Small intestine (tissue), 7 donors: ENCODE data around the gene UNC119B. TPM values are rescaled to one million over a fixed set of nuclear protein-coding genes. Genes with fewer than 3 reads are reported as not detected.
A peak's percentile ranks its signal among the peaks of the same experiment; 100 is the strongest.

Experiments
- DNase-seq, 2 donors: peaks; one replicate each; pipeline versions ENCODE4 v3.0.0 to v3.0.0-alpha.2; 2013
- FAIRE-seq: peaks from 2 replicates; lab custom pipeline; 2012; peaks lifted over from hg19 to GRCh38; lab: Jason Lieb, UNC
- H3K27ac ChIP-seq, 3 donors: one replicate each; pipeline ENCODE4 v1.5.1; 2013; ENCODE audit warnings: low read length in 2 of 3, mild to moderate bottlenecking in 2 of 3, control low read depth in 1 of 3, inconsistent platforms in 1 of 3, low read depth in 1 of 3, moderate library complexity in 1 of 3
- H3K27me3 ChIP-seq, 3 donors: one replicate each; pipeline ENCODE4 v1.6.1; 2013; ENCODE audit warnings: low read length in 3 of 3, inconsistent platforms in 1 of 3; ENCODE audit not compliant: control insufficient read depth in 3 of 3, insufficient read depth in 3 of 3
- H3K36me3 ChIP-seq, 3 donors: one replicate each; pipeline ENCODE4 v1.6.1; 2013; ENCODE audit warnings: low read length in 3 of 3, inconsistent platforms in 1 of 3, low read depth in 1 of 3, mild to moderate bottlenecking in 1 of 3, moderate library complexity in 1 of 3; ENCODE audit not compliant: control insufficient read depth in 3 of 3, insufficient read depth in 2 of 3
- H3K4me1 ChIP-seq, 3 donors: one replicate each; pipeline ENCODE4 v1.6.1; 2013; ENCODE audit warnings: low read length in 2 of 3, inconsistent platforms in 1 of 3, low read depth in 1 of 3, mild to moderate bottlenecking in 1 of 3, moderate library complexity in 1 of 3; ENCODE audit not compliant: control insufficient read depth in 3 of 3, insufficient read depth in 2 of 3
- H3K4me3 ChIP-seq, 3 donors: one replicate each; pipeline ENCODE4 v1.5.1; 2013; ENCODE audit warnings: low read length in 3 of 3, control low read depth in 1 of 3, inconsistent platforms in 1 of 3, low read depth in 1 of 3, mild to moderate bottlenecking in 1 of 3, moderate library complexity in 1 of 3
- H3K9me3 ChIP-seq, 2 donors: one replicate each; pipeline ENCODE4 v1.6.1; 2013; ENCODE audit warnings: low read depth in 1 of 2, low read length in 1 of 2; ENCODE audit not compliant: control insufficient read depth in 2 of 2, insufficient read depth in 1 of 2
- WGBS, 3 donors: extraction: QIAGEN DNeasy Blood & Tissue Kit; methylation state at CpG; one replicate each; pipeline ENCODE4 v1.1.7; 2013; 5-methylcytosine and 5-hydroxymethylcytosine counted together
- polyA plus RNA-seq, 4 donors: library from polyadenylated mRNA; stranded (reverse) in 3 of 4; unstranded in 1 of 4; fragments of 200-250 nt in 3 of 4; fragments of 120-200 nt in 1 of 4; gene quantifications; one replicate each; pipeline versions ENCODE4 v1.2.1 to v1.2.3, GENCODE V29; 2013
- donor health status: healthy with polysubstance abuse.
- donor health status: control.
- donor health status: control.
- donor health status: Bipolar disorder and iron deficiency.
- donor health status: healthy.

The UNC119B gene
- polyA plus RNA-seq, 4 donors, result 6.9 to 21.3 (median 13.9) TPM

DNA sequence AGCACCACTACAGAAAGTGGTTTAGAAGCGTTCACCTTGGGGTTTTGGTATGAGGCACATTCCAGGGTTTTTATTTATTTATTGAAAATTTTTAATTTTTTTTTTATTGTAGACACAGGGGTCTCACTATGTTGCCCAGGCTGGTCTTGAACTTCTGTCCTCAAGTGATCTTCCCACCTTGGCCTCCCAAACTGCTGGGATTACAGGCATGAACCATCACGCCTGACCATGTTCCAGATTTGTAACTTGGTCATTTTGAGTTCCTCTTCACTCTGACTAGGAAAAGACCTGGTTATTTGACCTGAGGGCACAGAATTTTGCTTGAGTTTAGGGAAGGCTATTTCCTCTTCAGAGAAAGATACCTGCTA is 20.2 kb upstream of the UNC119B start:
- Histone ChIP-seq H3K36me3 (peaks cover 2 to 28% (median 7%) of the 10 kb centered on the region in 3 donors), H3K27me3 (no peaks in the 10 kb centered on the region), H3K4me1 (peaks cover 13 to 42% (median 13%) of the 10 kb centered on the region in 3 donors), H3K4me3 (peak overlapping the region in 1 of 3 donors; percentile 83), H3K9me3 (no peaks in the 10 kb centered on the region), H3K27ac (peak overlapping the region; percentile 40 to 99 (median 77))
- no peak for FAIRE-seq
- DNase-seq, result no peak
- 19 to 67% (median 62%) methylated on average over 2 of the region's 2 CpGs for WGBS, 3 donors

GRCh38 chr12:120690978-120691377 is 19.3 kb upstream of the UNC119B start:
- 11 to 42% (median 41%) methylated on average over 3 of the region's 3 CpGs for WGBS, 3 donors
- DNase-seq (peak in 1 of 2 donors; percentile 17), FAIRE-seq (no peak)
- no peaks in the 10 kb centered on the region for H3K9me3 ChIP-seq
- no peaks in the 10 kb centered on the region for H3K27me3 ChIP-seq
- peaks cover 8 to 32% (median 8%) of the 10 kb centered on the region in 3 donors for H3K36me3 ChIP-seq
- no peak overlapping the region for H3K4me3 ChIP-seq
- peak overlapping the region in 2 of 3 donors; percentile 55 to 99 for H3K27ac ChIP-seq
- peaks cover 13 to 49% (median 13%) of the 10 kb centered on the region in 3 donors for H3K4me1 ChIP-seq

DNA sequence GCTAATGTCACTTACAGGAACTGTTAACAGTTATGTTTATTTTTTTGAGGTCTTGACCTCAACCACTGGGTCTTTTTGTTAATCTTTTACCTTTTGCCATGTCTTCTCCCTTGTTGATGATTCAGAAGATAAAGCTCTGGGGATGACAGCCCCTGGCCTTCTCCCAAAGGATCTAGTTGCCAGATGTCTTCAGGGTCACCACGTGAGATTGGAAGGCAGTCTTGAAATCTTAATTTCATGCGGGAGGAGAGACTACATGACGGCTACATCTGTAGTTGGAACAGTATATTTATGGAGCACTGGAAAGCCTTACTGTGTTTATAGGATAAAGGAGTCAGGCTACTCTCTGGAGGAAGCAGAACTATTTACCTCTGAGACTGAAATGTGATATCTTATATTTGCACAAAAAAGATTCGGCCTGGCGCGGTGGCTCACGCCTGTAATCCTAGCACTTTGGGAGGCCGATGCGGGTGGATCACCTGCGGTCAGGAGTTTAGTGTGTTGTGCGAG is 17.7 kb upstream of the UNC119B start:
- no peak overlapping the region for H3K4me3 ChIP-seq
- FAIRE-seq, result no peak
- no peaks in the 10 kb centered on the region for H3K9me3 ChIP-seq
- H3K27me3 ChIP-seq, result no peaks in the 10 kb centered on the region
- H3K36me3 ChIP-seq, result peaks cover 15 to 43% (median 23%) of the 10 kb centered on the region in 3 donors
- peak in 1 of 2 donors; percentile 26 for DNase-seq
- WGBS, 3 donors, result 24 to 46% (median 42%) methylated on average over 11 of the region's 11 CpGs
- peaks cover 15 to 64% (median 16%) of the 10 kb centered on the region in 3 donors for H3K4me1 ChIP-seq
- peak overlapping the region in 2 of 3 donors; percentile 4 to 31 for H3K27ac ChIP-seq

DNA sequence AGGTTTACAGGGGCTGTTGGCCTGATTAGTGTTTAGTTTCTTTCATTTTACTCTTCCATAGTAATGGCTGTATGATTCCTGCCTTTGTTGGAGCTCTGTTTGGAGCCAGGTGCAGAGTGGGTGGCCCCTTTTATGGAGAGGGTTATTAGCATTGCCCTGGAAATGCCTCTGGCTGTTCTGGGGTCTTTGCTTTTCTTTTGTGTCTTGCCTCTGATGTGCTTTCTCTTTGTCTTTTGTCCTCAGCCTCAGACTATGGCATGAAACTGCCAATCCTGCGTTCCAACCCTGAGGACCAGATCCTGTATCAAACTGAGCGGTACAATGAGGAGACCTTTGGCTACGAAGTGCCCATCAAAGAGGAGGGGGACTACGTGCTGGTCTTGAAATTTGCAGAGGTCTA is 16.4 kb upstream of the UNC119B start:
- 68 to 80% (median 69%) methylated on average over 4 of the region's 4 CpGs for WGBS, 3 donors
- H3K4me3 ChIP-seq, result no peak overlapping the region
- peaks cover 15 to 64% (median 16%) of the 10 kb centered on the region in 3 donors for H3K4me1 ChIP-seq
- H3K27ac ChIP-seq, result no peak overlapping the region
- H3K9me3 ChIP-seq, result no peaks in the 10 kb centered on the region
- H3K36me3 ChIP-seq, result peaks cover 16 to 56% (median 31%) of the 10 kb centered on the region in 3 donors
- H3K27me3 ChIP-seq, result no peaks in the 10 kb centered on the region
- FAIRE-seq, result no peak
- DNase-seq, result no peak

DNA sequence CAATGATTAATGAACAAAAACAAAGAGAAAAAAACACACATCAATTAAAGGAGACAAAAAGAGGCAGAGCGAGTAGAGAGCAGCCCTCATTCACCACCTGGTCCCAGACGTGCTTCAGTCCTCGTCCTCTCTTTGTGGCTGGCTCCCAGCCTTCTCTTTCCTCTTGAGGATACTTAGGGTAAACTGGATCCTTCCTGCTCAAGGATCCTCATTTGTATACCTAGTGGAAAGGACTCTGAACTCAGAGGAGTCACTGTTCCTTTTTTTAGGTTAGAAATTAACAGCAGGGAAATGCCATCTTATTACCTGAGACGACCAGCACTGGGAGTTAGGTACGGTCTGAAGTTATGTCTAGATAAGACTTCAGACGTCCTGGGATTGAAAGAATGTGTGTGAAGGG is 13.6 kb upstream of the UNC119B start:
- H3K36me3 ChIP-seq, result peaks cover 21 to 79% (median 37%) of the 10 kb centered on the region in 3 donors
- no peak for FAIRE-seq

DNA sequence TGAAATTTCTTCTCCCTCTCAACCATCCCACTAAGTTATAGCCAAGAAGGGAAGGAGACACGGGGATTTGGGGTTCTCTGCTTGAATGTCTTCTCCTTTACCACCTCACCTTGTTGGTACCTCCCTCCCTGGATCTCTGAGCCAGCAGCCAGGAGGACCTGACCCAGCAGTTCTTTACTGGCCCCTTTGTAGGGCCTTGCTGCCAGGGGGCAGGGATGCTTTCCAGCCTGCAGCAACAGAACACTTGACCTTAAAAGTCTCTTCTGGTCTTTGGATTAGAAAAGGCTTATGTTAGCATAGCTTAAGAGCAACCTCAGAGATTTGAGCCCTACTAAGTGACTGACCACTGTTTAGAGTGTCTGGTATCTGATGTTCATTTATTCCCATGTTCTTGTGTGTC is 12.9 kb upstream of the UNC119B start:
- no peaks in the 10 kb centered on the region for H3K9me3 ChIP-seq
- H3K27me3 ChIP-seq, result no peaks in the 10 kb centered on the region
- no peak overlapping the region for H3K4me3 ChIP-seq
- H3K27ac ChIP-seq, result no peak overlapping the region
- no peak for DNase-seq
- peaks cover 21 to 83% (median 40%) of the 10 kb centered on the region in 3 donors for H3K36me3 ChIP-seq
- peaks cover 5 to 32% (median 7%) of the 10 kb centered on the region in 3 donors for H3K4me1 ChIP-seq
- no peak for FAIRE-seq
- 42 to 85% (median 57%) methylated on average over 1 of the region's 1 CpG for WGBS, 3 donors

More for the DNA sequence above, 13.6 kb upstream of the UNC119B start:
- Histone ChIP-seq H3K4me1 (peaks cover 7 to 38% (median 8%) of the 10 kb centered on the region in 3 donors), H3K4me3 (no peak overlapping the region), H3K27ac (peak overlapping the region; percentile 2 to 43 (median 36)), H3K9me3 (no peaks in the 10 kb centered on the region), H3K27me3 (no peaks in the 10 kb centered on the region)
- whole genome bisulfite sequencing, 3 donors, result 20 to 51% (median 34%) methylated on average over 6 of the region's 6 CpGs
- DNase-seq, result peak; percentile 47 to 66

- peaks cover 19 to 87% (median 40%) of the 10 kb centered on the region in 3 donors for H3K36me3 ChIP-seq
- FAIRE-seq (no peak), DNase-seq (no peak)
- 86 to 94% (median 90%) methylated on average over 3 of the region's 3 CpGs for WGBS, 3 donors
- H3K27ac ChIP-seq, result peak overlapping the region in 1 of 3 donors; percentile 62
- no peak overlapping the region for H3K4me3 ChIP-seq
- no peaks in the 10 kb centered on the region for H3K27me3 ChIP-seq
- peaks cover 2 to 23% (median 3%) of the 10 kb centered on the region in 3 donors for H3K4me1 ChIP-seq
- no peaks in the 10 kb centered on the region for H3K9me3 ChIP-seq
Observed at GRCh38 chr12:120698665-120699064, 11.6 kb upstream of the UNC119B start.

GRCh38 chr12:120699553-120699952 is 10.7 kb upstream of the UNC119B start:
- no peaks in the 10 kb centered on the region for H3K27me3 ChIP-seq
- H3K9me3 ChIP-seq, result no peaks in the 10 kb centered on the region
- H3K27ac ChIP-seq, result peak overlapping the region in 1 of 3 donors; percentile 48
- DNase-seq (no peak), FAIRE-seq (no peak)
- peaks cover 2 to 23% (median 3%) of the 10 kb centered on the region in 3 donors for H3K4me1 ChIP-seq
- WGBS, 3 donors, result 72 to 83% (median 79%) methylated on average over 7 of the region's 7 CpGs
- H3K4me3 ChIP-seq, result no peak overlapping the region
- H3K36me3 ChIP-seq, result peaks cover 19 to 84% (median 38%) of the 10 kb centered on the region in 3 donors
